NT2/D1 (cell line): ENCODE results near the gene MEST.

Experiments used
- YY1 ChIP-seq: IDR thresholded peaks from 2 replicates; pipeline ENCODE4 v1.6.1; 2011; ENCODE audit not compliant: insufficient read length, insufficient read depth
- ZNF274 ChIP-seq: IDR thresholded peaks from 2 replicates; pipeline ENCODE4 v1.6.1; 2011; ENCODE audit warnings: mild to moderate bottlenecking, low read depth, low read length

GRCh38 chr7:130479716-130480400, 12.0 kb upstream of the MEST start:
- no peak for TF ChIP-seq ZNF274
- TF ChIP-seq YY1 = no peak
